ENCODE results near the gene SLC39A3.

DNA sequence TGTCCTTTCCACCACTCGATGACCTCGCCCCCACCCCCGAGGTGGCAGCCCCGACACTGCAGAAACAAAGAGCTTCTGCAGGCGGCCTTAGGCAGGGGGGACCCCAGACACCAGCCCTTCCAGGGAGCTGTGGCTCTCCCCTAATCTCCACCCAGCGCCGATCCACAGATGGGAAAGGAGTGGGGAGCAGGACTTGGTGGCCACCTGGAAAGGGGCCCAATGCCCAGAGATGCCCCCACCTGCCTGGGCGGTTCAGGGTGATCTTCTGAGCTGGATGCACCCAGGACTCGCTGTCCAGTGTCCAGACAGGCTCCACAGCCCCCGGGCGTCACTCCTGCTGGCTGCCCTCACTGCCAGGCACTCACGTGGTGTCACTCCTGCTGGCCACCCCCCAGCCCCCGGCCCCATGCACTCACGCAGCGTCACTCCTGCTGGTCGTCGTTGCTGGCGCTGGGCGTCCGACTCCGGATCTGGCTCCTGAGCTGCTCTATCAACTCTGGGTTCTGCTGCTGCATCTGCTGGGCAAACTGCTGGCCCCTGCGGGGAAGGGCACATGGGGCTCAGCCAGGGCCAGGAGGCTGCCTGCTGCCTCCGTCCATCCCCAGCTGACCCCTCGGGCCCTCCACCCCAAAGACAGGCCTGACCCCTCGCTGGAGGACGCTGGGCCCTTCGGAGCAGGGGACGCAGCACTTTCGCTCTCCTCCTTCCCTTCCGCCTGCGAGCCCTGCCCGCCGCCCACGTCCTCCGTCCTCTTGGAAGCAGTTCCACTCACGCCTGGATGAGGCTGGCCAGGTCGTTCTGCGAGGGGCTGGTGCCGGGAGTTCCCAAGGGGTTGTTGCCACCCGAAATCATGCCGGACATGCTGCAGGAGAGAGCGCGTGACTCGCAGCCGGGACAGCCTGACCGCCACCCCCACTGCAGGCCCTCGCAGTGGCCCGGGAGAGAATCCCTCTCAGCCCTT is 17.4 kb upstream of the SLC39A3 start:
- TF ChIP-seq CTCF (conservative IDR thresholded peaks at IDR 0.05 in 1 of 2, IDR thresholded peaks at IDR 0.05 in 1 of 2; ENCODE audit: low read depth in 1 of 2, low read length in 2 of 2) (no peak), EZH2 (IDR thresholded peaks at IDR 0.05; ENCODE audit: low read length, missing control alignments) (no peak)
